GM23248 (cell line): ENCODE results near the gene NCL.

Source experiments
- EZH2 ChIP-seq: fragments of 200-600 bp; sonication (generic); IDR thresholded peaks from 2 replicates; pipeline ENCODE4 v1.6.1; 2018; ENCODE audit warnings: antibody characterized with exemption, mild to moderate bottlenecking; ENCODE audit not compliant: insufficient read depth, poor library complexity, severe bottlenecking
- EZH2phosphoT487 ChIP-seq: fragments of 200-600 bp; sonication (generic); IDR thresholded peaks from 2 replicates; pipeline ENCODE4 v1.6.1; 2018; ENCODE audit warnings: antibody characterized with exemption, moderate library complexity, mild to moderate bottlenecking, low read depth; ENCODE audit not compliant: insufficient read depth

GRCh38 chr2:231421051-231421580 lies 43.2 kb downstream of the NCL start:
- TF ChIP-seq EZH2 = no peak
- TF ChIP-seq EZH2phosphoT487 = no peak
